PC-9 (cell line): Measurements from ENCODE around the gene PKD2L1.

Experiments
- CTCF ChIP-seq: fragments of 200-600 bp; sonication (generic); conservative IDR thresholded peaks from 2 replicates; pipeline ENCODE4 v1.6.1; 2017; ENCODE audit warnings: mixed run types, antibody characterized with exemption, mild to moderate bottlenecking, moderate library complexity
- EZH2 ChIP-seq: fragments of 200-600 bp; sonication (generic); IDR thresholded peaks from 2 replicates; pipeline ENCODE4 v1.8.0; 2017; ENCODE audit warnings: antibody characterized with exemption, low read depth

- TF ChIP-seq CTCF (no peak), EZH2 (no peak)
These were observed 16.3 kb upstream of the PKD2L1 start for GRCh38 chr10:100346351-100346764.
